ENCODE results near the gene LDB3.
"Not testable (repeated sequence)": the region's sequence is repeated elsewhere in the genome, so short reads cannot be mapped to it uniquely, and the experiment has no call there.

Gene LDB3

DNA sequence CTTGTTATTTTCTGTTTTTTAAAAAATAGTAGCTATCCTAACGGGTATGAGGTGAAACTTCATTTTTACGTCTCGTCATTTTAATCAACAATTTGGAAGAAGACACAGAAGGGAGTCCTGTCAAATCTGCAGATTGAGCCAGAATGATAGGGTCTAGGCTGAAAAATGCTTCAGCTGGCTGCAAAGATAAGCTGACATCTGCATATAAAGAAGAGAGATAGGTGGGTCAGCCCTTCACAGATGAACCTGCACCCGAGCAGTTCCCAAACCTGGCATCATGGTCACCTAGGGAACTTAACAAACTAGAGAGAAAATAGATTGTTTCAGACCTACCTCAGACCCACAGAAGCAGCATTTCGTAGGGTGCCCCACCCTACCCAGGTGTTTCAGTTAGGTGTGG, 52.9 kb downstream of the LDB3 start:
- H3K36me3 ChIP-seq (replicated peaks), result no peaks in the 10 kb centered on the region
- no peak overlapping the region for H3K4me3 ChIP-seq
- in situ Hi-C loops (cut with MboI; ENCODE audit: low sequenced_read_pairs), result no loop called here
- H3K4me1 ChIP-seq, result no peaks in the 10 kb centered on the region
- no peak for DNase-seq (ENCODE audit: low spot score in 2 of 2)
- no peaks in the 10 kb centered on the region for H3K27me3 ChIP-seq (ENCODE audit: low read depth)
- no peaks in the 10 kb centered on the region for H3K9me3 ChIP-seq

DNA sequence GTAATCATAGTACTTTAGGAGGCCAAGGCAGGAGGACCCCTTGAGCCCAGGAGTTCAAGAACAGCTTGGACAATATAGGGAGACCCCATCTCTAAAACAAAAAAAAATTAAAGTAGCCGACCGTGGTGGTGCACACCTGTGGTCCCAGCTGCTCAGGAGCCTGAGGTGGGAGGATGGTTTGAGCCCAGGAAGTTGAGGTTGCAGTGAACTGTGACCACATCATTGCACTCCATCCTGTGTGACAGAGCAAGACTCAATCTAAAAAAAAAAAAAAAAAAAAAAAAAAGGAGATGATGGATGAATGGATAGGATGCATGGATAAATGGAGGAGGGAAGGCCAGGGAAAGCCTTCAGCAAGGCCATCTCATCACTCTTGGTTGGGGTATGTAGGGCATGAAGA, 54.7 kb downstream of the LDB3 start:
- no peaks in the 10 kb centered on the region for H3K4me1 ChIP-seq
- no peak for DNase-seq (ENCODE audit: low spot score in 2 of 2)
- no peak overlapping the region for H3K4me3 ChIP-seq
- in situ Hi-C loops (cut with MboI; ENCODE audit: low sequenced_read_pairs), result no loop called here
- H3K36me3 ChIP-seq (replicated peaks), result no peaks in the 10 kb centered on the region
- no peaks in the 10 kb centered on the region for H3K9me3 ChIP-seq
- no peaks in the 10 kb centered on the region for H3K27me3 ChIP-seq (ENCODE audit: low read depth)

- in situ Hi-C loops (cut with MboI; ENCODE audit: low sequenced_read_pairs), result no loop called here
- Histone ChIP-seq H3K4me1 (no peaks in the 10 kb centered on the region), H3K27me3 (ENCODE audit: low read depth) (no peaks in the 10 kb centered on the region), H3K4me3 (no peak overlapping the region), H3K9me3 (no peaks in the 10 kb centered on the region), H3K36me3 (replicated peaks) (no peaks in the 10 kb centered on the region)
- no peak for DNase-seq (ENCODE audit: low spot score in 2 of 2)
Observed at GRCh38 chr10:86724445-86724844, 56.1 kb downstream of the LDB3 start.

- Histone ChIP-seq H3K4me1 (no peaks in the 10 kb centered on the region), H3K36me3 (replicated peaks) (no peaks in the 10 kb centered on the region), H3K4me3 (no peak overlapping the region), H3K9me3 (no peaks in the 10 kb centered on the region), H3K27me3 (ENCODE audit: low read depth) (no peaks in the 10 kb centered on the region)
- DNase-seq (ENCODE audit: low spot score in 2 of 2), result no peak
- in situ Hi-C loops (cut with MboI; ENCODE audit: low sequenced_read_pairs), result no loop called here
Observed at GRCh38 chr10:86725980-86726676, 57.8 kb downstream of the LDB3 start.

GRCh38 chr10:86726677-86726999, 58.3 kb downstream of the LDB3 start:
- no peak for DNase-seq (ENCODE audit: low spot score in 2 of 2)
- Histone ChIP-seq H3K4me3 (no peak overlapping the region), H3K4me1 (no peaks in the 10 kb centered on the region), H3K36me3 (replicated peaks) (no peaks in the 10 kb centered on the region), H3K9me3 (no peaks in the 10 kb centered on the region), H3K27me3 (ENCODE audit: low read depth) (no peaks in the 10 kb centered on the region)
- in situ Hi-C loops (cut with MboI; ENCODE audit: low sequenced_read_pairs), result no loop called here

DNA sequence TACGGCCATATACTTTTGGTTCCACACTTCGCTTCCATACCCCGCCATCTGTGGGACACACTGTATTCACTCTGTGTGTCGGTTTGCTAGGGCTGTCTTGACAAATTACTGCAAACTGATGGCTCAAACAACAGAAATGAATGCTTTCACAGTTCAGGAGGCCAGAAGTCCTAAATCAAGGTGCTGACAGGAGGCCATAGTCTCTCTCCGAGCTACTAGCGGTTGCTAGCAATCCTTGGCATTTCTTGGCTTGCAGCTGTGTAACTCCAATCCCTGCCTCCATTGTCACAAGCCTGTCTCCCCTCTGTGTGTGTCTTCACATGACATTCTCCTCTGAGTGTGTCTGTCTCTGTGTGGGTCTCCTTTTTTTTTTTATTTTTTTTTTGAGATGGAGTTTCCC, 59.2 kb downstream of the LDB3 start:
- no peak for DNase-seq (ENCODE audit: low spot score in 2 of 2)
- Histone ChIP-seq H3K4me1 (no peaks in the 10 kb centered on the region), H3K36me3 (replicated peaks) (no peaks in the 10 kb centered on the region), H3K4me3 (no peak overlapping the region), H3K27me3 (ENCODE audit: low read depth) (no peaks in the 10 kb centered on the region), H3K9me3 (no peaks in the 10 kb centered on the region)
- in situ Hi-C loops (cut with MboI; ENCODE audit: low sequenced_read_pairs), result no loop called here

GRCh38 chr10:86728056-86728455, 59.7 kb downstream of the LDB3 start:
- Histone ChIP-seq H3K36me3 (replicated peaks) (no peaks in the 10 kb centered on the region), H3K4me1 (no peaks in the 10 kb centered on the region), H3K27me3 (ENCODE audit: low read depth) (no peaks in the 10 kb centered on the region), H3K9me3 (no peaks in the 10 kb centered on the region), H3K4me3 (no peak overlapping the region)
- in situ Hi-C loops (cut with MboI; ENCODE audit: low sequenced_read_pairs), result no loop called here
- no peak for DNase-seq (ENCODE audit: low spot score in 2 of 2)

GRCh38 chr10:86729677-86730076, 61.4 kb downstream of the LDB3 start:
- DNase-seq (ENCODE audit: low spot score in 2 of 2), result no peak
- H3K36me3 ChIP-seq (replicated peaks), result no peaks in the 10 kb centered on the region
- no peaks in the 10 kb centered on the region for H3K4me1 ChIP-seq
- H3K4me3 ChIP-seq, result no peak overlapping the region
- H3K27me3 ChIP-seq (ENCODE audit: low read depth), result no peaks in the 10 kb centered on the region
- in situ Hi-C loops (cut with MboI; ENCODE audit: low sequenced_read_pairs), result no loop called here
- H3K9me3 ChIP-seq, result no peaks in the 10 kb centered on the region

DNA sequence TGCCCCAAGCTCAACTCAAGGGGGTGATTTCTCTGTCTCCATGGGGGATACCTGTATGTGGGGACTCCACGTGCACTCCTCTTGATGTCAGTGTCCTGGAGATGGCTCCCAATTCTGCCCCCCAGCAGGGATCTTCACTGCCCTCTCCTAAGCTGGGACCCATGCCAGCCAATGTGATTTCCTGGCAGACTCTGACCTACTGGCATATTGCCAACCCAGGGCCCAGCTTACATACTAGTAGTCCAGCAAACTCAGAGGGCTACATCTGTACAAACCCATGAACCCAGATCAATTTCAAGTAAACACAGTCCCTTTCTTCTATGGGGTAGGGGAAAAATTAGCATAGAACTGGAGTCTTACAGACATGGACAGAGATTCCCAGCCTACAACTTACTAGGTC, 61.9 kb downstream of the LDB3 start:
- Histone ChIP-seq H3K36me3 (replicated peaks) (no peaks in the 10 kb centered on the region), H3K9me3 (no peaks in the 10 kb centered on the region), H3K27me3 (ENCODE audit: low read depth) (no peaks in the 10 kb centered on the region), H3K4me1 (no peaks in the 10 kb centered on the region), H3K4me3 (no peak overlapping the region)
- in situ Hi-C loops (cut with MboI; ENCODE audit: low sequenced_read_pairs), result no loop called here
- DNase-seq (ENCODE audit: low spot score in 2 of 2), result no peak

DNA sequence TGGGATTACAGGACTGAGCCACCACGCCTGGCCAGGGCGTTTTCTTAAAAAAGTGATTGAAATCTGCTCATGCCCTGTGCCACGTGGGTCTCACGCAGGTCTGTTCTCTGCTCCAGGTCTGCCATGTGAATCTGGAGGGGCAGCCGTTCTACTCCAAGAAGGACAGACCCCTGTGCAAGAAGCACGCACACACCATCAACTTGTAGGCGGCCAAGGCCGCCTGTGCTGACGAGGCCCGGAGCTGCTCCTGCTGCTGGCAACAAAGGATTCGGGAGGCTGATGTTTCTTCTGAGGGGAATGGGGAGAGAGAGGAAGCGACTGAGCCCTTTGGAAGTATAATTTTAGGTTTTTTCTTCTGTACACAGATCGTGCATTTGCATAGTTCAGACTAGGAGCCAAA, 64.5 kb downstream of the LDB3 start:
- Histone ChIP-seq H3K36me3 (replicated peaks) (no peaks in the 10 kb centered on the region), H3K27me3 (ENCODE audit: low read depth) (no peaks in the 10 kb centered on the region), H3K4me3 (no peak overlapping the region), H3K4me1 (no peaks in the 10 kb centered on the region), H3K9me3 (no peaks in the 10 kb centered on the region)
- no peak for DNase-seq (ENCODE audit: low spot score in 2 of 2)
- in situ Hi-C loops (cut with MboI; ENCODE audit: low sequenced_read_pairs), result no loop called here

GRCh38 chr10:86733260-86733671, 65.0 kb downstream of the LDB3 start:
- in situ Hi-C loops (cut with MboI; ENCODE audit: low sequenced_read_pairs), result no loop called here
- Histone ChIP-seq H3K27me3 (ENCODE audit: low read depth) (no peaks in the 10 kb centered on the region), H3K36me3 (replicated peaks) (no peaks in the 10 kb centered on the region), H3K4me3 (no peak overlapping the region), H3K4me1 (no peaks in the 10 kb centered on the region), H3K9me3 (no peaks in the 10 kb centered on the region)
- no peak for DNase-seq (ENCODE audit: low spot score in 2 of 2)

GRCh38 chr10:86734207-86734988, 66.1 kb downstream of the LDB3 start:
- no peak overlapping the region for H3K4me3 ChIP-seq
- no peak for DNase-seq (ENCODE audit: low spot score in 2 of 2)
- H3K27me3 ChIP-seq (ENCODE audit: low read depth), result no peaks in the 10 kb centered on the region
- no peaks in the 10 kb centered on the region for H3K4me1 ChIP-seq
- no peaks in the 10 kb centered on the region for H3K9me3 ChIP-seq
- no peaks in the 10 kb centered on the region for H3K36me3 ChIP-seq (replicated peaks)
- in situ Hi-C loops (cut with MboI; ENCODE audit: low sequenced_read_pairs), result no loop called here

- in situ Hi-C loops (cut with MboI; ENCODE audit: low sequenced_read_pairs), result not testable (repeated sequence)
Observed at GRCh38 chr10:86735278-86735677, 67.0 kb downstream of the LDB3 start.

DNA sequence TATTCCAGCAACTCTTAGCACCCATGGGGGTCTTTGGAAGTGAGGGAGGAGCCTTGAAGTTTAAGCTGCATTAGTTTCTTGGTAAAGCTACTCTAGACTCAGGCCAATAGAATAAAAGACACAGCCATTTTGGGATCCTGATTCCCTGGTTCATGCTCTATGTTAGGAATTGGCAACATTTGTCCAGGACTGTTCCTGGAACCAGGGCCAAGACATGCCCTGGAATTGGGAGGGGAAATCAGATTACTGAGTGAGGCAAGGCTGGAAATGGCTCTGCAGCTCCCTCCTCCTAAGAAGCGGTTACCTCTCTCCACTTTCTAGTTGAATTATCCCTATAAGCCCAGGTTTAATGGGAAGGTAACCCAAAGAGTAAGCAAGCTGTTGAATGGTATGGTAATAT, 73.9 kb downstream of the LDB3 start:
- Histone ChIP-seq H3K4me1 (no peaks in the 10 kb centered on the region), H3K27me3 (ENCODE audit: low read depth) (no peaks in the 10 kb centered on the region), H3K9me3 (no peaks in the 10 kb centered on the region), H3K4me3 (no peak overlapping the region), H3K36me3 (replicated peaks) (no peaks in the 10 kb centered on the region)
- no peak for DNase-seq (ENCODE audit: low spot score in 2 of 2)
- in situ Hi-C loops (cut with MboI; ENCODE audit: low sequenced_read_pairs), result no loop called here

More at GRCh38 chr10:86735278-86735677, 67.0 kb downstream of the LDB3 start:
- not testable (repeated sequence) for DNase-seq (ENCODE audit: low spot score in 2 of 2); H3K9me3 ChIP-seq; H3K27me3 ChIP-seq (ENCODE audit: low read depth); H3K4me1 ChIP-seq; H3K4me3 ChIP-seq; H3K36me3 ChIP-seq (replicated peaks)

Measured in HAP-1 (cell line).